HUES48 (cell line): ENCODE data around the gene ZNF407.

ENCODE experiments used
- H3K27ac ChIP-seq: one replicate; pipeline ENCODE4 v1.7.0; 2013; ENCODE audit warnings: low read depth, low read length, inconsistent platforms
- H3K27me3 ChIP-seq: 2 replicates; pipeline ENCODE4 v1.6.1; 2013; ENCODE audit warnings: mild to moderate bottlenecking, low read length; ENCODE audit not compliant: control insufficient read depth, insufficient read depth
- H3K36me3 ChIP-seq: 2 replicates; pipeline ENCODE4 v1.6.1; 2013; ENCODE audit warnings: low read length; ENCODE audit not compliant: control insufficient read depth, insufficient read depth
- H3K4me1 ChIP-seq: 2 replicates; pipeline ENCODE4 v1.6.1; 2013; ENCODE audit warnings: mild to moderate bottlenecking, low read length; ENCODE audit not compliant: control insufficient read depth, insufficient read depth
- H3K4me3 ChIP-seq: 2 replicates; pipeline ENCODE4 v1.5.1; 2013; ENCODE audit warnings: mild to moderate bottlenecking, low read depth, low read length
- H3K9ac ChIP-seq: 2 replicates; pipeline ENCODE4 v1.6.1; 2013; ENCODE audit warnings: mild to moderate bottlenecking, low read depth, low read length, moderate library complexity
- H3K9me3 ChIP-seq: 2 replicates; pipeline ENCODE4 v1.6.1; 2013; ENCODE audit warnings: low read length; ENCODE audit not compliant: control insufficient read depth, insufficient read depth

Gene ZNF407

DNA sequence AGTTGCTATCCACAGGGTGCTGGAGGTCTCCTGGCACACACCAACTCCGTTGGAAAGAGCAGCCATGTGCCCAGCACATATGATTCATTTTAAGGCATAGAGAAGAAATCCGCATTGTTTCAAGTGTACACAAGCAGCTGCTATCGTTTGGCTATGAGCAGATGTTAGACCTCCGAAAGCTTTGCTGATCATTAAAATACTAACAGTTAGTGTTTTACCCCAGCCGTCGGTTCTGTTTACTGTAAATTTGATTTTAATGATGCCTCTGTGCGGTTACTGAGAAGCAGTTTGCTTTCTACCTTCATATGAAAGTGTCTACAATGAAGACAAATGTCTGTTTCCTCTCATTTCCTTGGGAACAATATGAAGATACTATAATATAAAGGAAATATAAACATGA is 456.4 kb downstream of the ZNF407 start:
- H3K4me3 ChIP-seq: no peak overlapping the region
- no peaks in the 10 kb centered on the region for H3K36me3 ChIP-seq
- H3K9me3 ChIP-seq: no peaks in the 10 kb centered on the region
- no peak overlapping the region for H3K9ac ChIP-seq
- no peak overlapping the region for H3K27ac ChIP-seq
- H3K27me3 ChIP-seq: no peaks in the 10 kb centered on the region
- no peaks in the 10 kb centered on the region for H3K4me1 ChIP-seq

DNA sequence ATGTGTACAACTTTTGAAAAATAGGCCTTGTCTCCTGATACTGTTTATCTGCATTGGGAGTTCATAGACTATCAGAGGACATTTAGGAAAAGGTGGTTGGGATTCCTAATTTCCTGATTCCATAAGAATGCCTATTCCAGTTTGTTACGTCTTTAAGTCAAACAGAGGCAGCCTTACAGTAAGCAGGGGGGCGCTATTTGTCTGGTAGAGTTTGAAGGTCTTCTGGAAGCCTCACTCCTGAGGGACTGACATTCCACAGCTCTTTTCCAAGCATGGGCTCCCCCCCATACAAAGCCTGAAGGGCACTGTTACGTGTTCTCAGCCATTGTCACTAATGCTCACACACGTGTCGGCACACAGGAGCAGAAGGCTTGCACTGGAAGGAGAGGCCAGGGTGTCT is 456.9 kb downstream of the ZNF407 start:
- Histone ChIP-seq H3K36me3 (no peaks in the 10 kb centered on the region), H3K27ac (no peak overlapping the region), H3K4me3 (no peak overlapping the region), H3K9ac (no peak overlapping the region), H3K9me3 (no peaks in the 10 kb centered on the region), H3K27me3 (no peaks in the 10 kb centered on the region), H3K4me1 (no peaks in the 10 kb centered on the region)

DNA sequence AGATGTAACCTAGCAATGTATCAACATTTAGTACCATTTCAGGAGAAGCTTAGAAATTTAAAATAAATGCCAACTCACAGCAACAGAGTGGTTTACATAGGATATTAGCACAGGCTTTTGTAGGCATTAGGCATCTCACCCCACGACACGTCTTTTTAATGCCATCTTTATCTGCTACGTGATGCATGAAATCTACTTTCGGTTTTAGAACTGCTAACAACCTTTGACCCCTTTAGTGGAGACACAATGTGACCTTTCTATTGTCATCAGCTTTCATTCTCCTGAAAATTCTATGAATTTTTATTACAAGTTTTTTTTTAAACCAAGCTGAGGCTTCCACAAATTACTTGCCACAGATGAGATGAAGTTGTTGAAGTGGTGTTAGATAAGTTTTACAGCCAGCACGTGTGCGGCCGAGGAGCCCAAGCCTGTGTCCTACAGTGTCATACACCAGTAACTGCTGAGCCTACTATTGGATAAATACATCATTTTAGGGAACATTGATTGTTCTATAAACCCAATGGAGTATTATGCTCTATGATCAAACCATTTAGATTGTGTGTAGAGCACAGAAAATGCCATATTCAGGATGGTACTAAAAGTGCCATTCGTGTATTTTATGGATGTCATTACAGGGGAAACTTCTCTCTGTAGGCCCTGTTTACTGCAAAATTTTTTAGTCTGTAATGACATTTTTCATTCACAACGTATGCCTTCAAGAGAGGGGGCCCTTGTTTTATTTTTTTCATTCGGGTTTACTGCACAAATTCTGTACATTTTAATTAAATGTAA is 459.7 kb downstream of the ZNF407 start:
- Histone ChIP-seq H3K27ac (no peak overlapping the region), H3K27me3 (no peaks in the 10 kb centered on the region), H3K9ac (no peak overlapping the region), H3K4me1 (no peaks in the 10 kb centered on the region), H3K9me3 (no peaks in the 10 kb centered on the region), H3K4me3 (no peak overlapping the region), H3K36me3 (no peaks in the 10 kb centered on the region)

DNA sequence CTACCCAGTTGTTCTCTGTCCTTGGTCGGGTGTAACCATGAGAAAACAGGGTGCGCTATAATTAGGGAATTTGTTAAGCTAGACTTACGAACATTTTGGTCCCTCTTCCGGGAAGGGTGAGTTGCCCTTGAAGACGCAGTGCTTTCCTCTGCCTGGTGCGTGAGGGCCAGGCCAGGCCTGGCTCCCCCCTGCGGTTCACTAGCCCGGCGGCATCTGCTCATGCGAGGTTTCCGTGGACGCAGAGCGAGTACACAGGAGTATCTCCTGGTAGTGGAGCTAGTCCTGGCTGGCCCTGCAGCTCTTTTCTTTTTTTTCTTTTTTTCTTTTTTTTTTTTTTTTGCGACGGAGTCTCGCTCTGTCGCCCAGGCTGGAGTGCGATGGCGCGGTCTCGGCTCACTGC is 462.5 kb downstream of the ZNF407 start:
- Histone ChIP-seq H3K27me3 (no peaks in the 10 kb centered on the region), H3K4me1 (no peaks in the 10 kb centered on the region), H3K4me3 (no peak overlapping the region), H3K9me3 (no peaks in the 10 kb centered on the region), H3K27ac (no peak overlapping the region), H3K9ac (no peak overlapping the region), H3K36me3 (no peaks in the 10 kb centered on the region)

DNA sequence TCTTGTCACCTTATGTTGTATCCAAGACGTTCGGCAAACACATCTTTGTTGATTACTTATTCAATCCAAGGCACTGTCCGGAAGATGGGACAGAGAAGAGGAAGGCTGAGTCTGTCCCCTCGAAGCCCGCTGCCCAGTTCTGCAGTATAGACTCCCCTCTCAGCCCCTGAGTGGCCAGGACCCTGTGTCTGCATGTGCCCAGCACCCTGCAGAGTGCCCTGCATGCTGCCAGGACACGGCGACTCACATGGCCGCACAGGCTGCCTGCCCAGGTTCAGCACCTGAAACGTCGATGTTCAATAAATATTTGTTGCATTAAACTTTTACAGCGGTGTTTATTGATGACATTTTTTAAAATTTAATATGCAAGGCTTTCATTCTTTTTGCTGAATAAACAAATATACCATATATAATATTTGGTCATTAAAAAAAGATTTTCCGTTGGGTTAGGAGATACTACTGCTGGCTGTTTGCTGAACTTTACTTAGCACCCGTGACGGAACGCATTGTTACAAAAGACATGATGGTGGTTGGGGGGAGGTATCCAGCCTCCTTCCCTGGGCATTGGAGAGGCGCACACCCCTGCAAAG is 464.7 kb downstream of the ZNF407 start:
- Histone ChIP-seq H3K9ac (no peak overlapping the region), H3K27ac (no peak overlapping the region), H3K4me1 (no peaks in the 10 kb centered on the region), H3K4me3 (no peak overlapping the region), H3K9me3 (no peaks in the 10 kb centered on the region), H3K36me3 (no peaks in the 10 kb centered on the region), H3K27me3 (no peaks in the 10 kb centered on the region)

DNA sequence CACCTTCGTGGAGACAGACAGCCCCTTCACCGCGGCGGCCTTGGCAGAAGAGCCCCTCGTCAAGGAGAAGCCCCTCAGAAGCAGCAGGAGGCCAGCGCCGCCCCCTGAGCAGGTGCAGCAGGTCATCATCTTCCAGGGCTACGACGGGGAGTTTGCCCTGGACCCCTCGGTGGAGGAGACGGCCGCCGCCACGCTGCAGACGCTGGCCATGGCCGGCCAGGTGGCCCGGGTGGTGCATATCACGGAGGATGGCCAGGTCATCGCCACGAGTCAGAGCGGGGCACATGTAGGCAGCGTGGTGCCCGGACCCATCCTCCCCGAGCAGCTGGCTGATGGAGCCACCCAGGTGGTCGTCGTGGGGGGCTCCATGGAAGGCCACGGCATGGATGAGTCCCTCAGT is 465.5 kb downstream of the ZNF407 start:
- H3K9ac ChIP-seq: no peak overlapping the region
- H3K27ac ChIP-seq: no peak overlapping the region
- H3K36me3 ChIP-seq: no peaks in the 10 kb centered on the region
- no peaks in the 10 kb centered on the region for H3K4me1 ChIP-seq
- H3K4me3 ChIP-seq: no peak overlapping the region
- no peaks in the 10 kb centered on the region for H3K27me3 ChIP-seq
- no peaks in the 10 kb centered on the region for H3K9me3 ChIP-seq

DNA sequence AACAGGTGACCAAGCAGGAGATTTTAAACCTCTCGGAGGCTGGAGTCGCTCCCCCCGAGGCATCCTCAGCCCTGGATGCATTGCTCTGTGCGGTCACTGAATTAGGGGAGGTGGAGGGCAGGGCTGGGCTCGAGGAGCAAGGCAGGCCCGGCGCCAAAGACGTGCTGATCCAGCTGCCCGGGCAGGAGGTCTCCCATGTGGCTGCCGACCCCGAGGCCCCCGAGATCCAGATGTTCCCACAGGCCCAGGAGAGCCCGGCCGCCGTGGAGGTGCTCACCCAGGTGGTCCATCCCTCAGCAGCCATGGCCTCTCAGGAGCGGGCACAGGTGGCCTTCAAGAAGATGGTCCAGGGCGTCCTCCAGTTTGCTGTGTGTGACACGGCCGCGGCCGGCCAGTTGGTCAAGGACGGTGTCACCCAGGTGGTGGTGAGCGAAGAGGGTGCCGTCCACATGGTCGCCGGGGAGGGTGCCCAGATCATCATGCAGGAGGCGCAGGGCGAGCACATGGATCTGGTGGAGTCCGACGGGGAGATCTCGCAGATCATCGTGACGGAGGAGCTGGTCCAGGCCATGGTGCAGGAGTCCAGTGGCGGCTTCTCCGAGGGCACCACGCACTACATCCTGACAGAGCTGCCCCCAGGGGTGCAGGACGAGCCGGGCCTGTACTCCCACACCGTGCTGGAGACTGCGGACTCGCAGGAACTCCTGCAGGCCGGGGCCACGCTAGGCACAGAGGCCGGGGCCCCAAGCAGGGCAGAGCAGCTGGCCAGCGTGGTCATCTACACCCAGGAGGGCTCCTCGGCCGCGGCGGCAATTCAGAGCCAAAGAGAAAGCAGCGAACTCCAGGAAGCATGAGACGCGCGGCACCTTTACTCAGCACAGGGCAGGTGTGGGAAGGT is 466.2 kb downstream of the ZNF407 start:
- Histone ChIP-seq H3K27ac (no peak overlapping the region), H3K4me1 (no peaks in the 10 kb centered on the region), H3K27me3 (no peaks in the 10 kb centered on the region), H3K9me3 (no peaks in the 10 kb centered on the region), H3K4me3 (no peak overlapping the region), H3K9ac (no peak overlapping the region), H3K36me3 (no peaks in the 10 kb centered on the region)

DNA sequence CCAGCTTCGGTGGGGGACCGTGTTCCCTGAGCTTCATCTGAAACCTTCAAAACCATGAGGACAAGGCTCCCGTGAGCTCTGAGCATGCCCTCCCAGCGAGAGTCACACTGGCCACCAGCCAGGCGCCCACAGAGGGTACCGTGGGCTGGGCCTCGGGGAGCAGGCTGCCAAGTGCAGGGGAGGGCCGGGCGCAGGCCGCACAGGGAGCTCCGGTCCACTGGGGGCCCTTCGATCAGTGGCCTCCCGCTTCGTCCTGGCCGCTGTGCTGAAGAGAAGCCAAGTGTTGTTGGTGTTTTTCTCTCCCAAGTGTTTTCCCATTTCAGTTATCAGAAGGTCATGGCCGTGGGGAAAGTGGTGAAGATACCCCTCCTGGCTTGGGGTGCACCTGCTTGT is 466.8 kb downstream of the ZNF407 start:
- H3K9me3 ChIP-seq: no peaks in the 10 kb centered on the region
- H3K9ac ChIP-seq: no peak overlapping the region
- no peaks in the 10 kb centered on the region for H3K4me1 ChIP-seq
- H3K27me3 ChIP-seq: no peaks in the 10 kb centered on the region
- H3K27ac ChIP-seq: no peak overlapping the region
- no peak overlapping the region for H3K4me3 ChIP-seq
- no peaks in the 10 kb centered on the region for H3K36me3 ChIP-seq

DNA sequence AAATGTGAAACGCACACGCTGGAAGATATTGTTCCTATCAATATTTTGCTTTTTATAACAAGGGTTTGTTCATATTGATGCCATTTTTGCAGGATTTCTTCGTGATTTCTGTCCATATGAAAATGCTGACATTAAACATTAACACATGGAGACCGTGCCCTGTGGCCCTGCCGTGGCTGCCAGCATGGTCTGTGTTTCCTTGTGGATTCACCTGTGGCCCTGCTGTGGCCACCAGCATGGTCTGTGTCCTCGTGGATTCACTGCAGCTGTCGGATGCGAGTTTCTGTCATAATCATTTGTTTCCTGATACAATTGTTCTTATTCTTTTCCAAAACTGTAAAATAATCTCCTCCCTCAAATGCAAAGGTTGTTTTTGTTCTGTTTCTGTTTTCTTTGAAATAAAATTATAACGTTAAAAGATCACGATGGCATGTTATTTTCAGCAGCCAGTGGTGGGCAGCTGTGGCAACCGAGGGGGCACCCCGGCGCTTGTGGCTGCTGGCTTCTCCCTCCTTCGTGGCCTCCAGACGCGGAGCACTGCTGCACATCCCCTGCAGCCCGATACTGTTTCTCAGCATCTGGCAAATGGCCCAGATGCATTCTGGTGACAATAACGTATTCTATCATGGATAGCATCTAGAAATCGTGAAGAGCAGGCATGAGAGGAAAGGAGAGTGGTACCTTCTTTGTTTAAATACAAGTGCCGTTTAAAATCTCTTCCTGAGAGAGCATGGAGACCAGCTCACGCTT is 467.8 kb downstream of the ZNF407 start:
- H3K4me3 ChIP-seq: no peak overlapping the region
- no peaks in the 10 kb centered on the region for H3K27me3 ChIP-seq
- no peaks in the 10 kb centered on the region for H3K9me3 ChIP-seq
- no peaks in the 10 kb centered on the region for H3K4me1 ChIP-seq
- H3K9ac ChIP-seq: no peak overlapping the region
- no peak overlapping the region for H3K27ac ChIP-seq
- no peaks in the 10 kb centered on the region for H3K36me3 ChIP-seq

DNA sequence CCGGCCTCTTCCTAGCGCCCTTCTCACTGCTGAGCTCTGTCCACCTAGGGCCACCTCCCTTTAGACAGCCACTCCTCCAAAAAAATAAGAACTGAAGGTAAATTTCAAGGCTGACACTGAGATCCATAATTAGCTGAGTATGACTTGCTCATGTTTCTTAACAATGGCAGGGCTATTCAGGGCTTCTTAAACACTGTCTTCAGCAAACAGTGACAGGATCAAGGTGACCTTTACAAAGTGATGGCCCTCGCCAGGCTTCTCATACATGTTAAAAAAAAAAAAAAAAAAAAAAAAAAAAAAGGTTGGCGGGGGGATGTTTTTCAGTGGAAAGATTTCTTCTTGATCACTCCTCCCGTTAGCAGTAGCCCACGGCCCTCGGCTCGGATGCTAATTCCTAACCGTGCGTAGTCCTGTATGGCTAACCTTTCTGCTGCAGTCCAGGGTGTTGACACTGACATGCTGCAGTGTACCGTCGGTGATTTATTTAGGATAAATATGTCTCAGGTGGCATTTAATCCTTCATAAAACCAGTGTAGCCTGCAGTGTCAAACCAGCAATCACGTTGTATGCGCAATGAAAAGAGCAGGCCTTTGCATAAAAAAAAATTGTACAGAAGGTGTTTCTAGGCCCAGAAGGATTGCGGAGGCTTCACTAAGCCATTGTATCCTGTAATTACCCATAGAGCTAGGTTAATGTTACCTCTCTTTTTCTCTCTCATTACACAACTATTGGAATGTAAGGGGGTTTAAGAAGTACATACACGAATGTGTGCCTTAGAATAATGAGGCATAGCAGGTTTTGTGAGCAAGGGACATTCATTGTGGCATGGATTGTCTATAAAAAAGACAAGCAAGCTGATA is 468.6 kb downstream of the ZNF407 start:
- no peaks in the 10 kb centered on the region for H3K4me1 ChIP-seq
- no peaks in the 10 kb centered on the region for H3K27me3 ChIP-seq
- H3K9ac ChIP-seq: no peak overlapping the region

More for the DNA sequence above, 468.6 kb downstream of the ZNF407 start:
- no peaks in the 10 kb centered on the region for H3K36me3 ChIP-seq
- no peak overlapping the region for H3K27ac ChIP-seq
- no peaks in the 10 kb centered on the region for H3K9me3 ChIP-seq
- H3K4me3 ChIP-seq: no peak overlapping the region
